ENCODE measurements around the gene FOXC2.
A peak's percentile ranks its signal among the peaks of the same experiment; 100 is the strongest.

Gene FOXC2

DNA sequence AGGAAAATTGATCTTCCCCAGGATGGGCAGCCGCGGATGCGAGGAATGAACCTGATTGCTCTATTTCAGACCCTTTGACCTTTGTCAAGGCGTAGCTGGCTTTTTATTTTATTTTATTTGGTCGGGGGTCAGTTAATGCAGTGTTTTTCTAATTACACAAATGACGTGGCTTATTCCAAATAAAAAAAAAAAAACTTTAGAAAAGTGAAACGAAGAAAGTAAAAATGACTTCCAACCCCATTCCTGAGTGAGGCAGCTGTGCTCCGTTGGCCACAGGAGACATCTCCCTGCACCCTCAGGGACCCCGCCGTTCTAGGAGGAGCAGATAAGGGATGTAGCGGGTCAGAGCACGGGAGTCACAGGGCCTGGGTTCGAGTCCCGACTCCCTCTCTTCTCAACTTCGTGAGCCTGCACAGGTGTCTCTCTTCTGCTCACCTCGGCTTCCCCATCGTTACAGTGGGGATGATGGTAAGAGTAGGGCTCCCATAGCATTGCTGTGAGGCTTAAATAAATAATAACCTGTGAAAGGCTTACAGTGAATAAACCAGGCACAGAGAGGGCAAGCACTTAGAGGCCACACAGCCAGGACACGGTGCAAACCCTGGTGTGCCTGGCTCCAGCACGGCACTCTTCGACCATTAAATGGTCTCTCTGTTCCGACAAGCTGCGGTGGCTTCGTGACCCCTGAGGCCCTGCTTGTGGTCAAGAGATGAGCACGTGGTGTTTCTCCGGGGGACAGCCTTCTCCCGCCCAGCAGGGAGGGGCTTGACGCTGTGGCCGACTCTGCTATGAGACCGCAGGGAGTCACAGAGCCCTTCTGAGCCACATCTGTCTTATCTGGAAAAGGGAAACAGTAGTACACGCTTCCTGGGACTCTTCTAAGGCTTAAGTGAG is 46.1 kb upstream of the FOXC2 start:
- no peak overlapping the region for H3K4me3 ChIP-seq (ENCODE audit: low read depth, low read length)
- no peak for DNase-seq
- TF ChIP-seq, protein P1, sequence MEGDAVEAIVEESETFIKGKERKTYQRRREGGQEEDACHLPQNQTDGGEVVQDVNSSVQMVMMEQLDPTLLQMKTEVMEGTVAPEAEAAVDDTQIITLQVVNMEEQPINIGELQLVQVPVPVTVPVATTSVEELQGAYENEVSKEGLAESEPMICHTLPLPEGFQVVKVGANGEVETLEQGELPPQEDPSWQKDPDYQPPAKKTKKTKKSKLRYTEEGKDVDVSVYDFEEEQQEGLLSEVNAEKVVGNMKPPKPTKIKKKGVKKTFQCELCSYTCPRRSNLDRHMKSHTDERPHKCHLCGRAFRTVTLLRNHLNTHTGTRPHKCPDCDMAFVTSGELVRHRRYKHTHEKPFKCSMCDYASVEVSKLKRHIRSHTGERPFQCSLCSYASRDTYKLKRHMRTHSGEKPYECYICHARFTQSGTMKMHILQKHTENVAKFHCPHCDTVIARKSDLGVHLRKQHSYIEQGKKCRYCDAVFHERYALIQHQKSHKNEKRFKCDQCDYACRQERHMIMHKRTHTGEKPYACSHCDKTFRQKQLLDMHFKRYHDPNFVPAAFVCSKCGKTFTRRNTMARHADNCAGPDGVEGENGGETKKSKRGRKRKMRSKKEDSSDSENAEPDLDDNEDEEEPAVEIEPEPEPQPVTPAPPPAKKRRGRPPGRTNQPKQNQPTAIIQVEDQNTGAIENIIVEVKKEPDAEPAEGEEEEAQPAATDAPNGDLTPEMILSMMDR (IDR thresholded peaks at IDR 0.05; ENCODE audit: low read depth, low read length), result no peak
- no peaks in the 10 kb centered on the region for H3K9me3 ChIP-seq
- no peaks in the 10 kb centered on the region for H3K36me3 ChIP-seq
- H3K4me1 ChIP-seq, result no peaks in the 10 kb centered on the region
- peaks cover 73% of the 10 kb centered on the region for H3K27me3 ChIP-seq

DNA sequence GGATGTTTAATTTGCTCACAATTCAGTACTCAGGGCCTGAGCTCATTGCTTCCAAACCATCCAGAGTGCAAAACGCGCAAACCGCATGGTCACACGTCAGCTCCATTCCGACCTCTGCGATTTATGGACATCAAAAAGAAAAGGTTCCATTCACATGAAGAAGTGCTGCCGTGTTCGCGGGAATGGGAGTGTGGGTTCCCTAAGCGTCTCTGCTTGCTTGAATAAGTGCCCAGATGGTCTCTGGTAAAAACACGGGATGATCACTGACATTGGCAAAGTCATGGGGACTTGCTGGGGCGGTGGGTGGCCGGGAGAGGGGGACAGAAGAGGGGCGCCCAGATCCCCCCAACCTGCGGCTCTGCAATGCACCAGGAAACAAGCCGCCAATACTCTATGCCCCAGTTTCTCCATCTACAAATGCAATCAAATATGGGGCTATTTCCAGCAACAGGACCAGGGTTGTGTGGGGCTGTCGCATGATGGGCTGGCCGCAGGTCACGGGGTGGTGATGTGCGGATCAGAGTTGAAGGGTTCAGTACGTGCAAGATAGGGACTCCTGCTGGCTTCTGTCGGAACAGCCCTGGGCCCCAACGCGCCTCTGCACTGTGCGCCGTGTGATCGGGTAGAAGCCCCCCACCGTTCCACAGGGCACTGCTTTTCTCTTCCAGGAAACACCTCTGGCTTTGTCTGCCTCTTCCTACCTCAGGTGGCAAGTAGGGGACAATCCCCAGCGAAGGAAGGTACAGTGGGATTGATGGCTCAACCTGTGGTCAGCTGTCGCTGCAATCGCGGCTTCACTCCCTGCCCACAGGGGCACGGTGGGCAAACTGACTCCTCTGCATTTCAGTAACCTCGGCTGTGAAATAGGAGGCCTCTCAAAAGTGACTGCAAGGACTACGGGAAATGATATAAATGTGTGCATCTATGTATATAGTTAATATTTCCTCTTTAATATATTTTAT is 45.1 kb upstream of the FOXC2 start:
- TF ChIP-seq, protein P1 (IDR thresholded peaks at IDR 0.05; ENCODE audit: low read depth, low read length), result peak; percentile 18; the same call in 1 of the 2 replicates
- H3K4me3 ChIP-seq (ENCODE audit: low read depth, low read length), result no peak overlapping the region
- no peaks in the 10 kb centered on the region for H3K9me3 ChIP-seq
- peaks cover 63% of the 10 kb centered on the region for H3K27me3 ChIP-seq
- no peaks in the 10 kb centered on the region for H3K36me3 ChIP-seq
- no peak for DNase-seq
- H3K4me1 ChIP-seq, result no peaks in the 10 kb centered on the region

DNA sequence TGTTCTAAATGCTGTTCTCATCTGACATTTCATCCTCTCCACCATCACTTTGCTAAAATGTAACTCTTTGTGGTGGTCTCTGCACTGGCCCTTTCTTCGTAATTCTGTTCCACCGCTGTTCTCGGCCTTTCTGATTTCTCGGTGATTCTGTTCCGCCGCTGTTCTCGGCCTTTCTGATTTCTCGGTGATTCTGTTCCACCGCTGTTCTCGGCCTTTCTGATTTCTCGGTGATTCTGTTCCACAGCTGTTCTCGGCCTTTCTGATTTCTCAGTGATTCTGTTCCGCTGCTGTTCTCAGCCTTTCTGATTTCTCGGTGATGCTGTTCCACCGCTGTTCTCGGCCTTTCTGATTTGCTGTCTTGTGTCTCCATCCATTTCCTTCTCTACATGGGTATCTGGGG is 44.0 kb upstream of the FOXC2 start:
- peaks cover 52% of the 10 kb centered on the region for H3K27me3 ChIP-seq
- H3K4me3 ChIP-seq (ENCODE audit: low read depth, low read length), result no peak overlapping the region
- H3K4me1 ChIP-seq, result no peaks in the 10 kb centered on the region
- no peaks in the 10 kb centered on the region for H3K36me3 ChIP-seq
- TF ChIP-seq, protein P1 (IDR thresholded peaks at IDR 0.05; ENCODE audit: low read depth, low read length), result no peak
- H3K9me3 ChIP-seq, result no peaks in the 10 kb centered on the region
- no peak for DNase-seq

DNA sequence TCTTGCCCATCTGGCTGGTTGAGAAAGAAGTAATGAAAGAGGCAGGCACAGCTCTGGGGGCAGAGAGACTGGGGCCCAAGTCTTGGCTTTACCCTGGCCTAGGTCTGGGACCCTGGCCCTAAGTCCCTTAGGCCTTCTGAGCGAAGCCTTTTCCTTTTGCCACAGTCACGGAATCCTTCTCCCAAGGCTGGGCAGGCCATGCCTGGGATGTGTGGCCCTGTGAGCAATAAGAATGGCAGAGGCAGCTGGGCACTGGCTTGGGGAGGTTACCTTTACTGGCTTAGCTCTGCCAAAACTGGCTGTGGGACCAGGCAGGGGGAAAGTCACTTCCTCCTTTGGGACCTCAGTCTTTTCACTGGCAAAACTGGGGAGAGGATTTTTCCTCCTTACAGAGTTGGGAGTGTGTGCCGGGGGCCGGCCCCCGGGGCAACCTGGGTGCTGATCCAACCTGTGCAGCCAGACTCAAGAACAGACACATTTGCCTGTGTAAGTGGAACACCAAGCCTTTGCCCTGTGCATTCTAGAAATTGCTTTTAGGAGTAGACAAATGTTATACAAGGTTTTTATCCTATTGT is 43.4 kb upstream of the FOXC2 start:
- H3K9me3 ChIP-seq, result no peaks in the 10 kb centered on the region
- no peak for DNase-seq
- no peak overlapping the region for H3K4me3 ChIP-seq (ENCODE audit: low read depth, low read length)
- TF ChIP-seq, protein P1 (IDR thresholded peaks at IDR 0.05; ENCODE audit: low read depth, low read length), result no peak
- H3K4me1 ChIP-seq, result no peaks in the 10 kb centered on the region
- H3K27me3 ChIP-seq, result peaks cover 46% of the 10 kb centered on the region
- H3K36me3 ChIP-seq, result no peaks in the 10 kb centered on the region

DNA sequence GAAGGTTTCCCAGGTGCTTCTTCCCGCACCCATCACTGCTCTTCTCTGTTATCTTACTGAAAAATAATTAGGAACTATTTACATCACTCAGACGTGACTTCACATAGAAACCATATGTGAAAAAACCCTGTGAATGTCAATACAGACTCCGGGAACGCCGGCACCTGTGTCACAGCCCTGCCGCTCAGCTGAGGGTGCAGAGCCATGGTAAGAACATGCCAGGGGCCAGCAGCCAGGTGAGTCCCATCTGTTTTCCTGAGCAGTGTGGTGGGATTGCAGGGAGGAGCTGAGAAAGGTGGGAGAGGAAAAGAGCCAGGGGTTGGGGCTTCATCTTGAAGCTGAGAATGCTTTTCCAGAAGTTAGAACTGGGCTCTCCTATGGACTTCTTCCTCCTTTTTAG is 42.6 kb upstream of the FOXC2 start:
- TF ChIP-seq, protein P1 (IDR thresholded peaks at IDR 0.05; ENCODE audit: low read depth, low read length), result no peak

More for the DNA sequence above, 42.6 kb upstream of the FOXC2 start:
- DNase-seq, result no peak
- no peaks in the 10 kb centered on the region for H3K9me3 ChIP-seq
- peaks cover 38% of the 10 kb centered on the region for H3K27me3 ChIP-seq
- H3K4me3 ChIP-seq (ENCODE audit: low read depth, low read length), result no peak overlapping the region
- H3K36me3 ChIP-seq, result no peaks in the 10 kb centered on the region
- H3K4me1 ChIP-seq, result no peaks in the 10 kb centered on the region
